ENCODE data around the gene DUS1L.

- TF ChIP-seq, protein P1, sequence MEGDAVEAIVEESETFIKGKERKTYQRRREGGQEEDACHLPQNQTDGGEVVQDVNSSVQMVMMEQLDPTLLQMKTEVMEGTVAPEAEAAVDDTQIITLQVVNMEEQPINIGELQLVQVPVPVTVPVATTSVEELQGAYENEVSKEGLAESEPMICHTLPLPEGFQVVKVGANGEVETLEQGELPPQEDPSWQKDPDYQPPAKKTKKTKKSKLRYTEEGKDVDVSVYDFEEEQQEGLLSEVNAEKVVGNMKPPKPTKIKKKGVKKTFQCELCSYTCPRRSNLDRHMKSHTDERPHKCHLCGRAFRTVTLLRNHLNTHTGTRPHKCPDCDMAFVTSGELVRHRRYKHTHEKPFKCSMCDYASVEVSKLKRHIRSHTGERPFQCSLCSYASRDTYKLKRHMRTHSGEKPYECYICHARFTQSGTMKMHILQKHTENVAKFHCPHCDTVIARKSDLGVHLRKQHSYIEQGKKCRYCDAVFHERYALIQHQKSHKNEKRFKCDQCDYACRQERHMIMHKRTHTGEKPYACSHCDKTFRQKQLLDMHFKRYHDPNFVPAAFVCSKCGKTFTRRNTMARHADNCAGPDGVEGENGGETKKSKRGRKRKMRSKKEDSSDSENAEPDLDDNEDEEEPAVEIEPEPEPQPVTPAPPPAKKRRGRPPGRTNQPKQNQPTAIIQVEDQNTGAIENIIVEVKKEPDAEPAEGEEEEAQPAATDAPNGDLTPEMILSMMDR (conservative IDR thresholded peaks at IDR 0.05 in 1 of 2, IDR thresholded peaks at IDR 0.05 in 1 of 2; ENCODE audit: extremely low read depth in 1 of 2, insufficient read depth in 1 of 2, low read depth in 1 of 2, low read length in 2 of 2), result no peak
- TF ChIP-seq EZH2 (IDR thresholded peaks at IDR 0.05; ENCODE audit: borderline replicate concordance, low read length), result no peak
Measured at GRCh38 chr17:82080048-82080788, 14.6 kb upstream of the DUS1L start.

Data from mammary epithelial cell (primary cell).